GM19372 (cell line): ENCODE results near the gene SNN.

ENCODE experiments used
- ATAC-seq: cut with Tn5 transposase; IDR thresholded peaks from one replicate; pipeline ENCODE4 v1.9.1; 2021; ENCODE audit warnings: mild to moderate bottlenecking, low read depth, moderate library complexity; ENCODE audit not compliant: unreplicated experiment

SNN gene

GRCh38 chr16:11667824-11668622, at the start of gene SNN:
SNN (plus strand) TSS chr16:11668455; CDS start chr16:11676060, 7,605 bp downstream.
- ATAC-seq = peak; percentile 74

- ATAC-seq = no peak
These were observed 48.9 kb upstream of the SNN start for GRCh38 chr16:11619327-11619851.

GRCh38 chr16:11620243-11621003, 47.8 kb upstream of the SNN start:
- no peak for ATAC-seq

GRCh38 chr16:11621539-11621919, 46.7 kb upstream of the SNN start:
- no peak for ATAC-seq

- ATAC-seq = no peak
These were observed 46.2 kb upstream of the SNN start for GRCh38 chr16:11621920-11622651.

- ATAC-seq = no peak
These were observed 44.0 kb upstream of the SNN start for GRCh38 chr16:11624205-11624604.

- ATAC-seq = no peak
These were observed 43.3 kb upstream of the SNN start for GRCh38 chr16:11624636-11625607.

- no peak for ATAC-seq
These were observed 42.5 kb upstream of the SNN start for GRCh38 chr16:11625769-11626168.

GRCh38 chr16:11626657-11627291, 41.5 kb upstream of the SNN start:
- no peak for ATAC-seq

GRCh38 chr16:11627292-11627663, 41.0 kb upstream of the SNN start:
- no peak for ATAC-seq

- no peak for ATAC-seq
These were observed 40.3 kb upstream of the SNN start for GRCh38 chr16:11627822-11628457.

- no peak for ATAC-seq
These were observed 38.9 kb upstream of the SNN start for GRCh38 chr16:11629071-11630030.

- ATAC-seq = no peak
These were observed 38.0 kb upstream of the SNN start for GRCh38 chr16:11630046-11630767.

- no peak for ATAC-seq
These were observed 37.5 kb upstream of the SNN start for GRCh38 chr16:11630768-11631056.

GRCh38 chr16:11631214-11631613, 37.0 kb upstream of the SNN start:
- ATAC-seq = no peak

- no peak for ATAC-seq
These were observed 35.8 kb upstream of the SNN start for GRCh38 chr16:11632455-11632939.

GRCh38 chr16:11633113-11633512, 35.1 kb upstream of the SNN start:
- no peak for ATAC-seq
